ENCODE data around the gene NDUFAF3.

DNA sequence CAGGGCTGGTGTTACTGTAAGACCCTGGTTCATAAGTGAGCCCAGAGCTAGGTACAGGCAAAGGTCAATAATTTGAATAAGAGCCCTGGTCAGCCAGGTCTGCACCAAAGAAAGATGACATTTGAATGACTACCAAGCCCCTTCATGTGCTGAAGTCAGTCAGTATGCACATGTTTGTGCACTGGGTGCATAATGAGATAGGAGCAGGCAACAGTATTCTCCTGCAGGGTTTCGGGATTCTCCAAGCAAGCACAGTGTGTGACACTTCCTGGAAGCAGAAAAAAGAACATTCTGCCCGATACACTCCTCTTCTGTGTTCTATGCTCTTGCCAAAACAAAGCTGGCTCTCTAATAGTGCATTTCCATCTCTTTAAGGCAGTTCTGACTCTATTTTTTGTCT lies 12.7 kb downstream of the NDUFAF3 start:
- TF ChIP-seq EZH2 (IDR thresholded peaks at IDR 0.05; ENCODE audit: low read depth, unreplicated experiment) (no peak), JUNB (IDR thresholded peaks at IDR 0.05; ENCODE audit: unreplicated experiment) (no peak), POLR2AphosphoS5 (IDR thresholded peaks at IDR 0.05; ENCODE audit: low read depth) (no peak), EZH2phosphoT487 (IDR thresholded peaks at IDR 0.05; ENCODE audit: unreplicated experiment) (no peak), ZNF331 (CRISPR knock-in tag; IDR thresholded peaks at IDR 0.05; ENCODE audit: low read depth) (no peak), NANOG (IDR thresholded peaks at IDR 0.05; ENCODE audit: borderline replicate concordance) (no peak)
- TF ChIP-seq, protein P1, sequence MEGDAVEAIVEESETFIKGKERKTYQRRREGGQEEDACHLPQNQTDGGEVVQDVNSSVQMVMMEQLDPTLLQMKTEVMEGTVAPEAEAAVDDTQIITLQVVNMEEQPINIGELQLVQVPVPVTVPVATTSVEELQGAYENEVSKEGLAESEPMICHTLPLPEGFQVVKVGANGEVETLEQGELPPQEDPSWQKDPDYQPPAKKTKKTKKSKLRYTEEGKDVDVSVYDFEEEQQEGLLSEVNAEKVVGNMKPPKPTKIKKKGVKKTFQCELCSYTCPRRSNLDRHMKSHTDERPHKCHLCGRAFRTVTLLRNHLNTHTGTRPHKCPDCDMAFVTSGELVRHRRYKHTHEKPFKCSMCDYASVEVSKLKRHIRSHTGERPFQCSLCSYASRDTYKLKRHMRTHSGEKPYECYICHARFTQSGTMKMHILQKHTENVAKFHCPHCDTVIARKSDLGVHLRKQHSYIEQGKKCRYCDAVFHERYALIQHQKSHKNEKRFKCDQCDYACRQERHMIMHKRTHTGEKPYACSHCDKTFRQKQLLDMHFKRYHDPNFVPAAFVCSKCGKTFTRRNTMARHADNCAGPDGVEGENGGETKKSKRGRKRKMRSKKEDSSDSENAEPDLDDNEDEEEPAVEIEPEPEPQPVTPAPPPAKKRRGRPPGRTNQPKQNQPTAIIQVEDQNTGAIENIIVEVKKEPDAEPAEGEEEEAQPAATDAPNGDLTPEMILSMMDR (conservative IDR thresholded peaks at IDR 0.05; ENCODE audit: low read depth in 2 of 2) = no peak
- TF ChIP-seq, protein P2, sequence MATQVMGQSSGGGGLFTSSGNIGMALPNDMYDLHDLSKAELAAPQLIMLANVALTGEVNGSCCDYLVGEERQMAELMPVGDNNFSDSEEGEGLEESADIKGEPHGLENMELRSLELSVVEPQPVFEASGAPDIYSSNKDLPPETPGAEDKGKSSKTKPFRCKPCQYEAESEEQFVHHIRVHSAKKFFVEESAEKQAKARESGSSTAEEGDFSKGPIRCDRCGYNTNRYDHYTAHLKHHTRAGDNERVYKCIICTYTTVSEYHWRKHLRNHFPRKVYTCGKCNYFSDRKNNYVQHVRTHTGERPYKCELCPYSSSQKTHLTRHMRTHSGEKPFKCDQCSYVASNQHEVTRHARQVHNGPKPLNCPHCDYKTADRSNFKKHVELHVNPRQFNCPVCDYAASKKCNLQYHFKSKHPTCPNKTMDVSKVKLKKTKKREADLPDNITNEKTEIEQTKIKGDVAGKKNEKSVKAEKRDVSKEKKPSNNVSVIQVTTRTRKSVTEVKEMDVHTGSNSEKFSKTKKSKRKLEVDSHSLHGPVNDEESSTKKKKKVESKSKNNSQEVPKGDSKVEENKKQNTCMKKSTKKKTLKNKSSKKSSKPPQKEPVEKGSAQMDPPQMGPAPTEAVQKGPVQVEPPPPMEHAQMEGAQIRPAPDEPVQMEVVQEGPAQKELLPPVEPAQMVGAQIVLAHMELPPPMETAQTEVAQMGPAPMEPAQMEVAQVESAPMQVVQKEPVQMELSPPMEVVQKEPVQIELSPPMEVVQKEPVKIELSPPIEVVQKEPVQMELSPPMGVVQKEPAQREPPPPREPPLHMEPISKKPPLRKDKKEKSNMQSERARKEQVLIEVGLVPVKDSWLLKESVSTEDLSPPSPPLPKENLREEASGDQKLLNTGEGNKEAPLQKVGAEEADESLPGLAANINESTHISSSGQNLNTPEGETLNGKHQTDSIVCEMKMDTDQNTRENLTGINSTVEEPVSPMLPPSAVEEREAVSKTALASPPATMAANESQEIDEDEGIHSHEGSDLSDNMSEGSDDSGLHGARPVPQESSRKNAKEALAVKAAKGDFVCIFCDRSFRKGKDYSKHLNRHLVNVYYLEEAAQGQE (IDR thresholded peaks at IDR 0.05; ENCODE audit: unreplicated experiment) = no peak
- TF ChIP-seq, protein P3, sequence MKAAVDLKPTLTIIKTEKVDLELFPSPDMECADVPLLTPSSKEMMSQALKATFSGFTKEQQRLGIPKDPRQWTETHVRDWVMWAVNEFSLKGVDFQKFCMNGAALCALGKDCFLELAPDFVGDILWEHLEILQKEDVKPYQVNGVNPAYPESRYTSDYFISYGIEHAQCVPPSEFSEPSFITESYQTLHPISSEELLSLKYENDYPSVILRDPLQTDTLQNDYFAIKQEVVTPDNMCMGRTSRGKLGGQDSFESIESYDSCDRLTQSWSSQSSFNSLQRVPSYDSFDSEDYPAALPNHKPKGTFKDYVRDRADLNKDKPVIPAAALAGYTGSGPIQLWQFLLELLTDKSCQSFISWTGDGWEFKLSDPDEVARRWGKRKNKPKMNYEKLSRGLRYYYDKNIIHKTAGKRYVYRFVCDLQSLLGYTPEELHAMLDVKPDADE (IDR thresholded peaks at IDR 0.05) = no peak
